B cell (primary cell): ENCODE data around the gene RPS21. TPM values are rescaled to one million over a fixed set of nuclear protein-coding genes. Genes with fewer than 3 reads are reported as not detected.

Experiments
- ATAC-seq: fragments of 200-7000 bp; cut with Tn5 transposase; one replicate; pipeline ENCODE4 v1.10.0; 2021; ENCODE audit warnings: low read depth, mild to moderate bottlenecking, moderate number of reproducible peaks, moderate library complexity
- CTCF ChIA-PET: fragments of 350-600 bp; sonication (Branson Sonifier 250); formaldehyde crosslinking; loops from one replicate; lab custom pipeline; 2021; ENCODE audit warnings: antibody characterized with exemption, inconsistent platforms; lab: Charles Lee
- POLR2A ChIA-PET: fragments of 350-600 bp; sonication (Branson Sonifier 250); formaldehyde crosslinking; loops from one replicate; lab custom pipeline; 2021; ENCODE audit warnings: antibody characterized with exemption; lab: Charles Lee
- DNase-seq: peaks from one replicate; pipeline ENCODE4 v3.0.0; 2013
- H2AFZ ChIP-seq: 2 replicates; pipeline ENCODE4 v1.6.1; 2012; ENCODE audit warnings: mild to moderate bottlenecking, low read depth, low read length; ENCODE audit not compliant: insufficient read depth, poor library complexity, severe bottlenecking
- H3K27ac ChIP-seq, 2 donors: 1 replicate in 1 of 2; 2 replicates in 1 of 2; pipeline ENCODE4 v1.5.1; 2012 to 2013; ENCODE audit warnings: low read length in 2 of 2, mild to moderate bottlenecking in 2 of 2, moderate library complexity in 1 of 2
- H3K27me3 ChIP-seq, 4 experiments: fragments of 200-600 bp in 1 of 4; sonication (generic) in 1 of 4; replicated peaks in 1 of 4; 1 replicate in 2 of 4; 2 replicates in 2 of 4; pipeline versions ENCODE4 v1.6.1 to v1.7.0; 2013 to 2016; ENCODE audit warnings: low read length in 3 of 4, mild to moderate bottlenecking in 2 of 4, mixed read lengths in 1 of 4, moderate library complexity in 1 of 4; ENCODE audit not compliant: insufficient read depth in 4 of 4, control insufficient read depth in 3 of 4; ENCODE audit errors: control extremely low read depth in 1 of 4
- H3K36me3 ChIP-seq, 2 experiments: replicated peaks in 1 of 2; 1 replicate in 1 of 2; 2 replicates in 1 of 2; pipeline versions ENCODE4 v1.6.1 to v1.7.1; 2013; ENCODE audit warnings: low read length in 1 of 2; ENCODE audit not compliant: insufficient read depth in 2 of 2, control insufficient read depth in 1 of 2; ENCODE audit errors: control extremely low read depth in 1 of 2, extremely low read depth in 1 of 2
- H3K4me1 ChIP-seq, 2 donors: fragments of 200-600 bp in 1 of 2; sonication (generic) in 1 of 2; 1 replicate in 1 of 2; 2 replicates in 1 of 2; pipeline versions ENCODE4 v1.5.1 to v1.6.1; 2013 to 2017; ENCODE audit warnings: low read length in 2 of 2; ENCODE audit not compliant: control insufficient read depth in 2 of 2, insufficient read depth in 2 of 2
- H3K4me2 ChIP-seq: replicated peaks from 2 replicates; pipeline ENCODE3; 2012; ENCODE audit warnings: mild to moderate bottlenecking, low read depth, low read length; ENCODE audit not compliant: poor library complexity, severe bottlenecking
- H3K4me3 ChIP-seq, 5 experiments: fragments of 200-600 bp in 1 of 5; sonication (generic) in 1 of 5; 1 replicate in 3 of 5; 2 replicates in 2 of 5; pipeline versions ENCODE4 v1.5.1 to v1.7.0; 2011 to 2016; ENCODE audit warnings: low read length in 4 of 5, mild to moderate bottlenecking in 4 of 5, low read depth in 2 of 5, control low read depth in 1 of 5, moderate library complexity in 1 of 5; ENCODE audit not compliant: insufficient read depth in 1 of 5; ENCODE audit errors: control extremely low read depth in 1 of 5, extremely low read depth in 1 of 5
- H3K79me2 ChIP-seq: fragments of 200-600 bp; sonication (generic); one replicate; pipeline ENCODE4 v1.6.0; 2016; ENCODE audit warnings: low read length; ENCODE audit not compliant: control insufficient read depth, insufficient read depth
- H3K9ac ChIP-seq: fragments of 200-600 bp; sonication (generic); 2 replicates; pipeline ENCODE4 v1.6.1; 2017; ENCODE audit warnings: mild to moderate bottlenecking, low read length, moderate library complexity
- H3K9me3 ChIP-seq, 3 donors: one replicate each; pipeline versions ENCODE4 v1.6.1 to v1.7.1; 2013; ENCODE audit warnings: low read length in 2 of 3; ENCODE audit not compliant: control insufficient read depth in 2 of 3, insufficient read depth in 1 of 3; ENCODE audit errors: control extremely low read depth in 1 of 3
- H4K20me1 ChIP-seq: 2 replicates; pipeline ENCODE4 v1.6.0; 2012; ENCODE audit warnings: mild to moderate bottlenecking, low read length; ENCODE audit not compliant: insufficient read depth, control insufficient read depth, poor library complexity, severe bottlenecking
- H3K27ac Mint-ChIP-seq: one replicate; pipeline ENCODE4 v1.8.0; 2021; ENCODE audit warnings: mixed read lengths
- H3K27me3 Mint-ChIP-seq: one replicate; pipeline ENCODE4 v1.8.0; 2021; ENCODE audit warnings: mixed read lengths
- H3K4me1 Mint-ChIP-seq: one replicate; pipeline ENCODE4 v1.8.0; 2021; ENCODE audit warnings: mixed read lengths
- H3K4me3 Mint-ChIP-seq: one replicate; pipeline ENCODE4 v1.8.0; 2021; ENCODE audit warnings: mixed read lengths
- H3K9me3 Mint-ChIP-seq: one replicate; pipeline ENCODE4 v1.8.0; 2022; ENCODE audit warnings: mixed read lengths; ENCODE audit not compliant: insufficient read depth
- EZH2 ChIP-seq: IDR thresholded peaks from 2 replicates; pipeline ENCODE4 v1.6.1; 2012; ENCODE audit warnings: borderline replicate concordance, low read depth, mild to moderate bottlenecking, moderate library complexity, low read length; ENCODE audit not compliant: insufficient read depth, poor library complexity, severe bottlenecking
- WGBS: methylation state at CpG from one replicate; pipeline ENCODE4 v1.1.5; 2013; ENCODE audit warnings: missing lambda C conversion rate; ENCODE audit not compliant: insufficient coverage; 5-methylcytosine and 5-hydroxymethylcytosine counted together
- intact Hi-C: fragments of 100-400 bp; cut with micrococcal nuclease; formaldehyde crosslinking; loops from one replicate; pipeline ENCODE4 v1.10.0; 2022
- polyA plus RNA-seq: library from polyadenylated mRNA; depleted of rRNA; stranded (reverse); fragments of >200 nt; gene quantifications from 2 replicates; pipeline ENCODE4 v1.2.3, GENCODE V29; 2012
- total RNA-seq, 2 donors: library from RNA; stranded (reverse); fragments of 120-200 nt in 1 of 2; gene quantifications; 1 replicate in 1 of 2; 2 replicates in 1 of 2; pipeline versions ENCODE4 v1.2.3 to v1.2.4, GENCODE V29; 2013 to 2022
- TF ChIP-seq, protein P1 (sequence below): fragments of 200-600 bp; IDR thresholded peaks from one replicate; pipeline ENCODE4 v1.8.0; 2022; ENCODE audit warnings: antibody characterized with exemption, mild to moderate bottlenecking

RPS21 gene
- total and polyA plus RNA-seq, 2 donors (not counting 1 experiment from before 2014, with no cell fraction given) = 2,653 to 9,603 TPM

DNA sequence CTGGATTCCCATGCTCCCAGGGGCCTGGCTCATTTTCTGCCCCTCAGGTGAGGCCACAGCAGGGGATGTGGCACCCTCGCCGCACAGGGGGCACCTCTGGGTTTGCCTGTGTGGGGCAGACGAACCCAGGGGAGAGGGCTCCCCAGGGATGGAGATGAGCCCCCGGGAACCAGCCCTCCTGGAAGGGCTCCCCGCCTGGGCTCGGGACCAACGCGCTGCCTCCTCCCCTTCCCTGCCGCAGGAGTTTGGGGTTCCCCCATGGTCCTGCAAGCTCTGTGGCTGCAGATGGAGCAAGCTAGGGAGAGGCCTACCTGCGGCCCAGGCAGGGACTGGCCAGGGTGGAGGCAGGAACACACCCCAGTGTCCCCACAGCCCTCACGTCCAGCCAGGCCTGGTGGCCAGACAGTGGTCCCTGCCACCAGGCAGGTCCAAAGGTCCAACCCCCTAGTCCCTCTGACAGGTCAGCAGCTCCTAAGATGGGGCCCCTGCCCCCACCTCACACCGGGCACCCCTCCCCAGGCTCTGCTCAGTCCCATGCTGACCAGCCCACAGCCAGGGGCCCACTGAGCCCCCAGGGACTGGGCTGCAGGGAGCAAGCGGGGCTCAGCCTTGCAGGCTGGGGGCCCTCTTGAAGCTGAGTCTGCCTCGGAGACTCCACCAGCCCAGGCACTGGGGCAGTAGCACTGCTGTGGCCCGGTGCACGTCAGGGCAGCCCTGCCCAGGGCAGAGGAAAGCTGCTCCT, 33.4 kb upstream of the RPS21 start:
- no peaks in the 10 kb centered on the region for H4K20me1 ChIP-seq
- ChIA-PET POLR2A (interaction anchor here (0.5 kb wide), 1 partner anchor 21 kb away, joined by 3 read pairs; no protein-coding TSS in a partner anchor), CTCF (no interaction called here)
- no peak overlapping the region for H3K27ac Mint-ChIP-seq
- 94% methylated on average over 15 of the region's 16 CpGs for WGBS
- TF ChIP-seq, protein P1, sequence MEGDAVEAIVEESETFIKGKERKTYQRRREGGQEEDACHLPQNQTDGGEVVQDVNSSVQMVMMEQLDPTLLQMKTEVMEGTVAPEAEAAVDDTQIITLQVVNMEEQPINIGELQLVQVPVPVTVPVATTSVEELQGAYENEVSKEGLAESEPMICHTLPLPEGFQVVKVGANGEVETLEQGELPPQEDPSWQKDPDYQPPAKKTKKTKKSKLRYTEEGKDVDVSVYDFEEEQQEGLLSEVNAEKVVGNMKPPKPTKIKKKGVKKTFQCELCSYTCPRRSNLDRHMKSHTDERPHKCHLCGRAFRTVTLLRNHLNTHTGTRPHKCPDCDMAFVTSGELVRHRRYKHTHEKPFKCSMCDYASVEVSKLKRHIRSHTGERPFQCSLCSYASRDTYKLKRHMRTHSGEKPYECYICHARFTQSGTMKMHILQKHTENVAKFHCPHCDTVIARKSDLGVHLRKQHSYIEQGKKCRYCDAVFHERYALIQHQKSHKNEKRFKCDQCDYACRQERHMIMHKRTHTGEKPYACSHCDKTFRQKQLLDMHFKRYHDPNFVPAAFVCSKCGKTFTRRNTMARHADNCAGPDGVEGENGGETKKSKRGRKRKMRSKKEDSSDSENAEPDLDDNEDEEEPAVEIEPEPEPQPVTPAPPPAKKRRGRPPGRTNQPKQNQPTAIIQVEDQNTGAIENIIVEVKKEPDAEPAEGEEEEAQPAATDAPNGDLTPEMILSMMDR = no peak
- TF ChIP-seq EZH2 = no peak
- H3K4me3 Mint-ChIP-seq = no peak overlapping the region
- DNase-seq (no peak), ATAC-seq (no peak)
- H3K4me3 ChIP-seq = no peak overlapping the region
- H3K27me3 ChIP-seq = no peaks in the 10 kb centered on the region
- H3K4me1 Mint-ChIP-seq = no peaks in the 10 kb centered on the region
- peaks cover 3% of the 10 kb centered on the region for H3K9me3 Mint-ChIP-seq
- H3K9me3 ChIP-seq = peaks cover 0 to 4% (median 0%) of the 10 kb centered on the region in 3 donors
- H3K9ac ChIP-seq = no peak overlapping the region
- H3K79me2 ChIP-seq = no peaks in the 10 kb centered on the region
- H3K4me2 ChIP-seq = no peak overlapping the region
- H2AFZ ChIP-seq = no peak overlapping the region
- H3K4me1 ChIP-seq = peaks cover 0 to 6% of the 10 kb centered on the region in 2 donors
- intact Hi-C loops = no loop called here
- H3K36me3 ChIP-seq = no peaks in the 10 kb centered on the region
- no peaks in the 10 kb centered on the region for H3K27me3 Mint-ChIP-seq
- no peak overlapping the region for H3K27ac ChIP-seq

DNA sequence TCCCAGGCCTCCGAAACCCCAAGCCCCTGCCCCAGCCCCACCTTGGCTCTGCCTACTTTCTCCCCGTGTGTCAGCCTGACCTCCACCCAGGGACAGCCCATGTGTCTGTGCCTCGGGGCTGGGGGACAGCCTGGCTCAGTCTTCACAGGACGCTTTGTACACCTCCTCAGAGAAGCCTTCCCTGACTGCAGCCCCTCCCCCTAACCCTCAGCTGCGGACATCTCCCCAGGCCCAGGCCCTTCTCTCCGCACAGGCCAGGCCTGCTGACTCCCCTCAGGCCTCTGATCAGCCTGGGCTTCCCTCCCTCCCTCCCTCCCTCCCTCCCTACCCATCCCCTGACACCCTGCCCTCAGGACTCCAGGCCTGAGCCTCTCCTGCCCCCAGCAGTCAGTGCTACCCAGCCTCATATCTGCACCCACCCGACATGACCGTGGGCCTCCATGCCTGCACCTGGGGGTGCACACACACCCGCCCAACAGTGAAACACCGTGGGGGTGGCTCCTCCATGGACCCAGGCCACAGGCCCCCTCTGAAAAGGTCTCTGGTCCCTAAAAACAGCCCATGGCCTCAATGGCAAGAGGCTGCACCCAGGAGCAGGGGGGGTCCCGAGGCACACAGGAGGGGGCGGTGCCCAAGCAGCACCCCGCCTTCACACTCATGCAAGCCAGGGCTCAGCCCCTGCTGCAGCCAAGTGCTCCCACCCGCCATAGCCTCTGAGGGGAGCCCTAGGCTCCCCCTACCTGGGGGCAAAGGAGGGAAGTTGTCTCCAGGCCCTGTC, 32.7 kb upstream of the RPS21 start:
- intact Hi-C loops = no loop called here
- no peaks in the 10 kb centered on the region for H3K27me3 Mint-ChIP-seq
- Histone ChIP-seq H2AFZ (no peak overlapping the region), H3K27ac (no peak overlapping the region), H3K9ac (no peak overlapping the region), H3K4me3 (no peak overlapping the region), H3K4me2 (no peak overlapping the region), H3K79me2 (no peaks in the 10 kb centered on the region), H3K4me1 (peaks cover 0 to 6% of the 10 kb centered on the region in 2 donors), H4K20me1 (no peaks in the 10 kb centered on the region), H3K27me3 (no peaks in the 10 kb centered on the region), H3K9me3 (peaks cover 0 to 4% (median 0%) of the 10 kb centered on the region in 3 donors), H3K36me3 (no peaks in the 10 kb centered on the region)
- no peaks in the 10 kb centered on the region for H3K9me3 Mint-ChIP-seq
- no peak overlapping the region for H3K27ac Mint-ChIP-seq
- no peaks in the 10 kb centered on the region for H3K4me1 Mint-ChIP-seq
- DNase-seq (no peak), ATAC-seq (no peak)
- ChIA-PET POLR2A (no interaction called here), CTCF (no interaction called here)
- WGBS = 88% methylated on average over 10 of the region's 14 CpGs
- no peak overlapping the region for H3K4me3 Mint-ChIP-seq
- no peak for TF ChIP-seq EZH2
- TF ChIP-seq, protein P1 = no peak
